ENCODE results near the gene VANGL1.

DNA sequence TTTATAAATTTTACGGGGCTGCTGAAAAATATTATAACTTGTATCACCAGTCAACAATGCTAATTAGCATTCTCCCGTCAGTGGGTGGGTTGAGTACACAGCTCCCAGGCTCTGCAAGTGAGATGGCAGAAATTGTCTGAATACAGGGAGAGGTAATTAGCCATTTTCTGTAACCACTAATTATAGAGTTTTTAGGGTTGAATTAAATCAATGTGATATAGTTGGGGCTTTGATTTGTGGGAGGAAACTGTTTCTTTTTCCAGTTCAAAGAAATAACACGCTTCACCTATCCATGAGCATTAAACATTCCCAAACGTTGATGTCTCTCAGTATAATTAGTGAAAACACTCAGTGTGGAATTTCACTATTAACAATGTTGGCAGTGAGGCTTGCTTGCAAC, 1.5 kb downstream of the VANGL1 start:
- TF ChIP-seq NFE2L2 (IDR thresholded peaks at IDR 0.05; ENCODE audit: low read depth, low read length) = no peak
- no peak for TF ChIP-seq FOS (IDR thresholded peaks at IDR 0.05; ENCODE audit: low read depth, low read length)
- TF ChIP-seq BHLHE40 (IDR thresholded peaks at IDR 0.05; ENCODE audit: low read depth, low read length) = no peak
- no peak for TF ChIP-seq CTCF (conservative IDR thresholded peaks at IDR 0.05; ENCODE audit: low read depth, low read length)
- TF ChIP-seq ELK1 (IDR thresholded peaks at IDR 0.05; ENCODE audit: borderline replicate concordance, low read depth, low read length) = no peak
- TF ChIP-seq SMC3 (IDR thresholded peaks at IDR 0.05; ENCODE audit: low read depth, low read length) = no peak
- TF ChIP-seq POLR2A (IDR thresholded peaks at IDR 0.05; ENCODE audit: low read depth, low read length) = no peak
